HAP-1 (cell line): Measurements from ENCODE around the gene PHF11.

ENCODE experiments used
- DNase-seq, 2 experiments: peaks; one replicate each; pipeline ENCODE4 v3.0.0-alpha.2; 2016 to 2020; ENCODE audit warnings: low spot score in 2 of 2
- H3K27me3 ChIP-seq: fragments of 250-450 bp; sonication (Bioruptor Pico); 2 replicates; pipeline ENCODE4 v1.5.1; 2020; ENCODE audit warnings: low read depth, mild to moderate bottlenecking, moderate library complexity
- H3K36me3 ChIP-seq: fragments of 250-450 bp; sonication (Bioruptor Pico); replicated peaks from 2 replicates; pipeline ENCODE4 v1.5.1; 2020; ENCODE audit warnings: mild to moderate bottlenecking
- H3K4me1 ChIP-seq: fragments of 250-450 bp; sonication (Bioruptor Pico); 2 replicates; pipeline ENCODE4 v1.5.1; 2020; ENCODE audit warnings: mild to moderate bottlenecking
- H3K4me3 ChIP-seq: fragments of 250-450 bp; sonication (Bioruptor Pico); 2 replicates; pipeline ENCODE4 v1.5.1; 2020; ENCODE audit warnings: mild to moderate bottlenecking, moderate library complexity
- H3K9me3 ChIP-seq: fragments of 250-450 bp; sonication (Bioruptor Pico); 2 replicates; pipeline ENCODE4 v1.5.1; 2020; ENCODE audit warnings: mild to moderate bottlenecking, moderate library complexity
- in situ Hi-C: fragments of 300-500 bp; cut with MboI; formaldehyde crosslinking; loops from 3 replicates; pipeline ENCODE4 v1.14.3; 2020; ENCODE audit warnings: low sequenced_read_pairs, inconsistent platforms, mixed read lengths

Gene PHF11

GRCh38 chr13:49495783-49496762 lies at the start of gene PHF11:
Gene PHF11, plus strand, starts transcription at chr13:49495953. Its CDS starts 49 bp downstream, at chr13:49496002.
- peak; percentile 38 to 79 for DNase-seq
- Histone ChIP-seq H3K36me3 (no peaks in the 10 kb centered on the region), H3K4me1 (peaks cover 8% of the 10 kb centered on the region), H3K9me3 (no peaks in the 10 kb centered on the region), H3K27me3 (no peaks in the 10 kb centered on the region), H3K4me3 (peak within 1 kb of the TSS; percentile 36)
- in situ Hi-C loops: no loop called here

GRCh38 chr13:49446473-49446872 lies 49.3 kb upstream of the PHF11 start:
- Histone ChIP-seq H3K4me1 (peaks cover 22% of the 10 kb centered on the region), H3K9me3 (no peaks in the 10 kb centered on the region), H3K36me3 (no peaks in the 10 kb centered on the region), H3K4me3 (peak overlapping the region; percentile 65; the same call in 1 of the 2 replicates), H3K27me3 (no peaks in the 10 kb centered on the region)
- DNase-seq: peak in 1 of 2 experiments; percentile 36
- in situ Hi-C loops: no loop called here

- in situ Hi-C loops: no loop called here
- Histone ChIP-seq H3K4me3 (no peak overlapping the region), H3K9me3 (no peaks in the 10 kb centered on the region), H3K4me1 (peaks cover 17% of the 10 kb centered on the region), H3K27me3 (no peaks in the 10 kb centered on the region), H3K36me3 (no peaks in the 10 kb centered on the region)
- DNase-seq: no peak
These were observed 47.0 kb upstream of the PHF11 start for GRCh38 chr13:49448753-49449152.

- DNase-seq: no peak
- Histone ChIP-seq H3K4me3 (no peak overlapping the region), H3K36me3 (no peaks in the 10 kb centered on the region), H3K27me3 (no peaks in the 10 kb centered on the region), H3K4me1 (peaks cover 17% of the 10 kb centered on the region), H3K9me3 (no peaks in the 10 kb centered on the region)
- in situ Hi-C loops: no loop called here
These were observed 45.5 kb upstream of the PHF11 start for GRCh38 chr13:49450105-49450819.

GRCh38 chr13:49452725-49453457 lies 42.9 kb upstream of the PHF11 start:
- Histone ChIP-seq H3K36me3 (no peaks in the 10 kb centered on the region), H3K9me3 (no peaks in the 10 kb centered on the region), H3K27me3 (no peaks in the 10 kb centered on the region), H3K4me1 (peaks cover 6% of the 10 kb centered on the region; the same call in 1 of the 2 replicates), H3K4me3 (no peak overlapping the region)
- DNase-seq: no peak
- in situ Hi-C loops: no loop called here

- DNase-seq: no peak
- H3K27me3 ChIP-seq: no peaks in the 10 kb centered on the region
These were observed 42.3 kb upstream of the PHF11 start for GRCh38 chr13:49453465-49453864.

GRCh38 chr13:49454388-49455006 lies 41.3 kb upstream of the PHF11 start:
- Histone ChIP-seq H3K4me3 (no peak overlapping the region), H3K9me3 (no peaks in the 10 kb centered on the region), H3K27me3 (no peaks in the 10 kb centered on the region), H3K4me1 (no peaks in the 10 kb centered on the region), H3K36me3 (no peaks in the 10 kb centered on the region)
- no peak for DNase-seq
- in situ Hi-C loops: no loop called here

More at GRCh38 chr13:49453465-49453864, 42.3 kb upstream of the PHF11 start:
- Histone ChIP-seq H3K4me3 (no peak overlapping the region), H3K9me3 (no peaks in the 10 kb centered on the region), H3K4me1 (peaks cover under 1% of the 10 kb centered on the region; the same call in 1 of the 2 replicates), H3K36me3 (no peaks in the 10 kb centered on the region)
- in situ Hi-C loops: no loop called here

GRCh38 chr13:49455007-49455398 lies 40.8 kb upstream of the PHF11 start:
- H3K36me3 ChIP-seq: no peaks in the 10 kb centered on the region
- H3K27me3 ChIP-seq: no peaks in the 10 kb centered on the region
- no peaks in the 10 kb centered on the region for H3K9me3 ChIP-seq
- no peaks in the 10 kb centered on the region for H3K4me1 ChIP-seq
- in situ Hi-C loops: no loop called here
- H3K4me3 ChIP-seq: no peak overlapping the region
- DNase-seq: no peak

- Histone ChIP-seq H3K27me3 (no peaks in the 10 kb centered on the region), H3K9me3 (no peaks in the 10 kb centered on the region), H3K4me1 (no peaks in the 10 kb centered on the region), H3K4me3 (no peak overlapping the region), H3K36me3 (0 out of 2 replicates have a peak, but pooled peaks cover 2% of the 10 kb centered on the region)
- no peak for DNase-seq
- in situ Hi-C loops: no loop called here
These were observed 39.6 kb upstream of the PHF11 start for GRCh38 chr13:49456156-49456555.

- DNase-seq: no peak
- Histone ChIP-seq H3K4me1 (no peaks in the 10 kb centered on the region), H3K36me3 (0 out of 2 replicates have a peak, but pooled peaks cover 3% of the 10 kb centered on the region), H3K27me3 (no peaks in the 10 kb centered on the region), H3K4me3 (no peak overlapping the region), H3K9me3 (no peaks in the 10 kb centered on the region)
- in situ Hi-C loops: no loop called here
These were observed 38.5 kb upstream of the PHF11 start for GRCh38 chr13:49457221-49457620.

- Histone ChIP-seq H3K36me3 (peaks cover 12% of the 10 kb centered on the region; the same call in 1 of the 2 replicates), H3K27me3 (no peaks in the 10 kb centered on the region), H3K4me3 (no peak overlapping the region), H3K9me3 (0 out of 2 replicates have a peak, but pooled peaks cover 3% of the 10 kb centered on the region), H3K4me1 (no peaks in the 10 kb centered on the region)
- in situ Hi-C loops: no loop called here
- DNase-seq: no peak
These were observed 36.2 kb upstream of the PHF11 start for GRCh38 chr13:49459580-49459979.

GRCh38 chr13:49464085-49464484 lies 31.7 kb upstream of the PHF11 start:
- peaks cover 12% of the 10 kb centered on the region; the same call in 1 of the 2 replicates for H3K36me3 ChIP-seq
- no peaks in the 10 kb centered on the region for H3K27me3 ChIP-seq

More at GRCh38 chr13:49464085-49464484, 31.7 kb upstream of the PHF11 start:
- Histone ChIP-seq H3K4me3 (no peak overlapping the region), H3K9me3 (0 out of 2 replicates have a peak, but pooled peaks cover 3% of the 10 kb centered on the region), H3K4me1 (no peaks in the 10 kb centered on the region)
- no peak for DNase-seq
- in situ Hi-C loops: no loop called here
